Right atrium auricular region (tissue), 2 donors: Measurements from ENCODE around the gene EFCAB14. TPM values are rescaled to one million over a fixed set of nuclear protein-coding genes. Genes with fewer than 3 reads are reported as not detected.
"Not testable (repeated sequence)": the region's sequence is repeated elsewhere in the genome, so short reads cannot be mapped to it uniquely, and the experiment has no call there.

Experiments used
- DNase-seq: peaks from one replicate; pipeline ENCODE4 v3.0.0-alpha.2; 2019; ENCODE audit warnings: low spot score
- H3K27ac ChIP-seq, 2 donors: fragments of 200-600 bp; sonication (generic); 1 replicate in 1 of 2; 2 replicates in 1 of 2; pipeline ENCODE4 v1.5.1; 2016 to 2019
- H3K27me3 ChIP-seq, 2 donors: fragments of 200-600 bp; sonication (generic); one replicate each; pipeline versions ENCODE4 v1.5.1 to v1.6.0; 2017 to 2019
- H3K36me3 ChIP-seq: fragments of 200-600 bp; sonication (generic); one replicate; pipeline ENCODE4 v1.5.1; 2016
- H3K4me1 ChIP-seq, 2 donors: fragments of 200-600 bp; sonication (generic); one replicate each; pipeline versions ENCODE4 v1.5.1 to v1.6.0; 2017 to 2019
- H3K4me3 ChIP-seq, 2 donors: fragments of 200-600 bp; sonication (generic); 1 replicate in 1 of 2; 2 replicates in 1 of 2; pipeline ENCODE4 v1.5.1; 2017 to 2019; ENCODE audit warnings: mild to moderate bottlenecking in 1 of 2, moderate library complexity in 1 of 2
- H3K9me3 ChIP-seq, 2 donors: fragments of 200-600 bp; sonication (generic); one replicate each; pipeline ENCODE4 v1.5.1; 2019
- CTCF ChIP-seq, 2 donors: fragments of 200-600 bp; sonication (generic); IDR thresholded peaks; one replicate each; pipeline ENCODE4 v1.5.1; 2019; ENCODE audit warnings: antibody characterized with exemption in 2 of 2
- total RNA-seq, 2 donors: library from RNA; depleted of rRNA; stranded (reverse); fragments of >200 nt; gene quantifications; one replicate each; pipeline ENCODE4 v1.1.0, GENCODE V29; 2016

Gene EFCAB14
- total RNA-seq, 2 donors from 2014 or later = 72.9 to 73.5 TPM

DNA sequence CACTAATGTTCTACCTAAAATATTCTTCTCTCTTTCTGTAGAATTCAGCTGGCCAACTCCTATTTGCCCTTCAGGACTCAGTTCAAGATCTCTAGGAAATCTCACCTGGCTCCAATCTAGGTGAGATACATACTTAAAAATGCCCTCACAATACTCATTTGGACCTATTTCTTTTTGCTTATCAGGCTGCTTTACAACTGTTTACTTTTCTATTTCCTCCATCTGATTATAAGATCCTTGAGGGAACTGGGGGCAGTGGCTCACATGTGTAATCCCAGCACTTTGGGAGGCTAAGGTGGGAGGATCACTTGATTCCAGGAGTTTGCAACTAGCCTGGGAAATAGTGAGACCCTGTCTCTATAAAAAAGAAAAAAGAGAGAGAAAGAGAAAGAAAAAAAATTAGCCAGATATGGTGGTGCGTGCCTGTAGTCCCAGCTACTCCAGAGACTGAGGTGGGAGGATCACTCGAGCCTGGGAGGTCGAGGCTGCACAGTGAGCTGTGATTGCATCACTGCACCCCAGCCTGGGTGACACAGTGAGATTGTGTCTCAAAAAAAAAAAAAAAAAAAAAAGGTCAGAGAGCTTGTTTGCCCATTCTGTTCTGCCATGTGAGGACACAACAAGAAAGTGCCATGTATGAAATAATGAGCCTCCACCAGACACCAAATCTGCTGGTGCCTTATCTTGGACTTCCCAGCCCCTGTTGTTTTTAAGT lies 14.8 kb downstream of the EFCAB14 start:
- no peaks in the 10 kb centered on the region for H3K9me3 ChIP-seq
- TF ChIP-seq CTCF (IDR thresholded peaks at IDR 0.05) = no peak
- H3K27ac ChIP-seq = no peak overlapping the region
- no peaks in the 10 kb centered on the region for H3K27me3 ChIP-seq
- peaks cover 53% of the 10 kb centered on the region for H3K36me3 ChIP-seq
- H3K4me1 ChIP-seq = no peaks in the 10 kb centered on the region
- DNase-seq = no peak
- no peak overlapping the region for H3K4me3 ChIP-seq

GRCh38 chr1:46699666-46700065 lies 19.2 kb downstream of the EFCAB14 start:
- no peak for TF ChIP-seq CTCF (IDR thresholded peaks at IDR 0.05)
- Histone ChIP-seq H3K36me3 (peaks cover 38% of the 10 kb centered on the region), H3K27ac (no peak overlapping the region), H3K9me3 (no peaks in the 10 kb centered on the region), H3K27me3 (no peaks in the 10 kb centered on the region), H3K4me1 (no peaks in the 10 kb centered on the region), H3K4me3 (no peak overlapping the region)
- DNase-seq = no peak

GRCh38 chr1:46697053-46697452 lies 21.9 kb downstream of the EFCAB14 start:
- Histone ChIP-seq H3K36me3 (peaks cover 16% of the 10 kb centered on the region), H3K4me3 (no peak overlapping the region)
- no peak for TF ChIP-seq CTCF (IDR thresholded peaks at IDR 0.05)

GRCh38 chr1:46694676-46695075 lies 24.2 kb downstream of the EFCAB14 start:
- DNase-seq, H3K27ac ChIP-seq, H3K4me3 ChIP-seq, H3K27me3 ChIP-seq, H3K9me3 ChIP-seq: not testable (repeated sequence)
- Histone ChIP-seq H3K4me1 (peaks cover 0 to 26% of the 10 kb centered on the region in 2 donors), H3K36me3 (peaks cover 35% of the 10 kb centered on the region)

More at GRCh38 chr1:46697053-46697452, 21.9 kb downstream of the EFCAB14 start:
- DNase-seq = no peak
- H3K27ac ChIP-seq = no peak overlapping the region
- peaks cover 0 to 14% of the 10 kb centered on the region in 2 donors for H3K4me1 ChIP-seq
- no peaks in the 10 kb centered on the region for H3K27me3 ChIP-seq
- no peaks in the 10 kb centered on the region for H3K9me3 ChIP-seq

GRCh38 chr1:46692811-46693770 lies 25.8 kb downstream of the EFCAB14 start:
- peaks cover 49% of the 10 kb centered on the region for H3K36me3 ChIP-seq
- H3K27me3 ChIP-seq = no peaks in the 10 kb centered on the region
- no peak for DNase-seq
- no peaks in the 10 kb centered on the region for H3K9me3 ChIP-seq
- H3K27ac ChIP-seq = peak overlapping the region; percentile 45 to 53
- TF ChIP-seq CTCF (IDR thresholded peaks at IDR 0.05) = no peak
- no peak overlapping the region for H3K4me3 ChIP-seq
- peaks cover 0 to 26% of the 10 kb centered on the region in 2 donors for H3K4me1 ChIP-seq
